Measurements from ENCODE around the gene TPST2.

DNA sequence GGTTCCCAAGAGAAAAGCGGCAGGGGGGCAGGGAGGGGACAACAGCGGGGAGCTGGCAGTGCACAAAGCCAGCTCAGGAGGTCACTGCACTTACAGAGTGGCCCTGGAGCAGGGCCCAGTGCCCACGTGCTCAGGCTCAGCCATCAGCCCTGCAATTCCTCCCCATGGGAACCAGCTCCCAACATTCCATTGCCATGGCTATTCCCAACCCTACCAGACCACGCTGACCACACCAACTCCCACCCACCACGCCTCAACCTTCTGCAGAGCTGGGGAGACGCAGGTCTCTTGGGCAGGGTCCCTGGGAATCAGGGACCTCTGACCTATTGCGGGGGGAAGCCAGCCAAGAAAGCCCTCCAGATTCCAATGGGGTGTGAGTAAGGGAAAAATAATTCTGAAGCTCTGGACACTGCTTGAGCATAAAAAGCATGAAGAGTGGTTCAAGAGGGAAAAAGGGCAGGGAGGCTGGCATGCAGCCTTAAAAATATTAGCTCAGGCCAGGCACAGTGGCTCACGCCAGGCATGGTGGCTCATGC, 39.4 kb downstream of the TPST2 start:
- TF ChIP-seq POLR2AphosphoS5 (IDR thresholded peaks at IDR 0.05; ENCODE audit: low read depth, low read length) (no peak), TAF1 (IDR thresholded peaks at IDR 0.05; ENCODE audit: borderline replicate concordance, insufficient read depth, low read length) (no peak), SIN3A (IDR thresholded peaks at IDR 0.05; ENCODE audit: borderline replicate concordance, insufficient read depth, low read length) (no peak)
- TF ChIP-seq, protein P1, sequence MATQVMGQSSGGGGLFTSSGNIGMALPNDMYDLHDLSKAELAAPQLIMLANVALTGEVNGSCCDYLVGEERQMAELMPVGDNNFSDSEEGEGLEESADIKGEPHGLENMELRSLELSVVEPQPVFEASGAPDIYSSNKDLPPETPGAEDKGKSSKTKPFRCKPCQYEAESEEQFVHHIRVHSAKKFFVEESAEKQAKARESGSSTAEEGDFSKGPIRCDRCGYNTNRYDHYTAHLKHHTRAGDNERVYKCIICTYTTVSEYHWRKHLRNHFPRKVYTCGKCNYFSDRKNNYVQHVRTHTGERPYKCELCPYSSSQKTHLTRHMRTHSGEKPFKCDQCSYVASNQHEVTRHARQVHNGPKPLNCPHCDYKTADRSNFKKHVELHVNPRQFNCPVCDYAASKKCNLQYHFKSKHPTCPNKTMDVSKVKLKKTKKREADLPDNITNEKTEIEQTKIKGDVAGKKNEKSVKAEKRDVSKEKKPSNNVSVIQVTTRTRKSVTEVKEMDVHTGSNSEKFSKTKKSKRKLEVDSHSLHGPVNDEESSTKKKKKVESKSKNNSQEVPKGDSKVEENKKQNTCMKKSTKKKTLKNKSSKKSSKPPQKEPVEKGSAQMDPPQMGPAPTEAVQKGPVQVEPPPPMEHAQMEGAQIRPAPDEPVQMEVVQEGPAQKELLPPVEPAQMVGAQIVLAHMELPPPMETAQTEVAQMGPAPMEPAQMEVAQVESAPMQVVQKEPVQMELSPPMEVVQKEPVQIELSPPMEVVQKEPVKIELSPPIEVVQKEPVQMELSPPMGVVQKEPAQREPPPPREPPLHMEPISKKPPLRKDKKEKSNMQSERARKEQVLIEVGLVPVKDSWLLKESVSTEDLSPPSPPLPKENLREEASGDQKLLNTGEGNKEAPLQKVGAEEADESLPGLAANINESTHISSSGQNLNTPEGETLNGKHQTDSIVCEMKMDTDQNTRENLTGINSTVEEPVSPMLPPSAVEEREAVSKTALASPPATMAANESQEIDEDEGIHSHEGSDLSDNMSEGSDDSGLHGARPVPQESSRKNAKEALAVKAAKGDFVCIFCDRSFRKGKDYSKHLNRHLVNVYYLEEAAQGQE (IDR thresholded peaks at IDR 0.05; ENCODE audit: insufficient read depth in 1 of 2, low read depth in 2 of 2, low read length in 2 of 2), result no peak

Data from PFSK-1 (cell line).